Astrocyte of the cerebellum (primary cell): Measurements from ENCODE around the gene MYBPC1.
"Not testable (repeated sequence)": the region's sequence is repeated elsewhere in the genome, so short reads cannot be mapped to it uniquely, and the experiment has no call there.

Experiments used
- DNase-seq: peaks from one replicate; pipeline ENCODE4 v3.0.0-alpha.2; 2011; ENCODE audit warnings: low read depth
- H3K4me3 ChIP-seq: 2 replicates; pipeline ENCODE4 v1.5.1; 2011; ENCODE audit warnings: mild to moderate bottlenecking, low read depth, low read length, moderate library complexity
- CTCF ChIP-seq: IDR thresholded peaks from 2 replicates; pipeline ENCODE4 v1.5.1; 2012; ENCODE audit warnings: low read length, low read depth, moderate library complexity, mild to moderate bottlenecking; ENCODE audit errors: missing control alignments
- in situ Hi-C: cut with HindIII; loops from 2 replicates; pipeline ENCODE4 v1.10.0; 2017; ENCODE audit warnings: low sequenced_read_pairs

The MYBPC1 gene

GRCh38 chr12:101671833-101672232, 77.1 kb downstream of the MYBPC1 start:
- in situ Hi-C loops, result no loop called here
- no peak overlapping the region for H3K4me3 ChIP-seq
- DNase-seq, result no peak
- TF ChIP-seq CTCF, result no peak

GRCh38 chr12:101675555-101675954, 80.8 kb downstream of the MYBPC1 start:
- no peak overlapping the region for H3K4me3 ChIP-seq
- DNase-seq, result no peak
- in situ Hi-C loops, result no loop called here
- no peak for TF ChIP-seq CTCF

- DNase-seq, in situ Hi-C loops, H3K4me3 ChIP-seq: not testable (repeated sequence)
These were observed 81.7 kb downstream of the MYBPC1 start for GRCh38 chr12:101676497-101676896.

GRCh38 chr12:101678081-101678480, 83.3 kb downstream of the MYBPC1 start:
- H3K4me3 ChIP-seq, result no peak overlapping the region
- in situ Hi-C loops, result no loop called here
- no peak for DNase-seq
- TF ChIP-seq CTCF, result no peak

GRCh38 chr12:101680240-101680639, 85.5 kb downstream of the MYBPC1 start:
- in situ Hi-C loops, result no loop called here
- no peak for TF ChIP-seq CTCF
- no peak overlapping the region for H3K4me3 ChIP-seq
- no peak for DNase-seq

GRCh38 chr12:101680647-101681046, 85.9 kb downstream of the MYBPC1 start:
- TF ChIP-seq CTCF, result no peak
- no peak overlapping the region for H3K4me3 ChIP-seq
- no peak for DNase-seq
- in situ Hi-C loops, result no loop called here

GRCh38 chr12:101681627-101682026, 86.9 kb downstream of the MYBPC1 start:
- H3K4me3 ChIP-seq, DNase-seq, in situ Hi-C loops: not testable (repeated sequence)

GRCh38 chr12:101685092-101685491, 90.3 kb downstream of the MYBPC1 start:
- H3K4me3 ChIP-seq, result no peak overlapping the region
- in situ Hi-C loops, result no loop called here
- TF ChIP-seq CTCF, result no peak
- DNase-seq, result no peak
